ENCODE results near the gene HACE1. TPM values are rescaled to one million over a fixed set of nuclear protein-coding genes. Genes with fewer than 3 reads are reported as not detected.
A peak's percentile ranks its signal among the peaks of the same experiment; 100 is the strongest.
"Not testable (repeated sequence)": the region's sequence is repeated elsewhere in the genome, so short reads cannot be mapped to it uniquely, and the experiment has no call there.

HACE1 gene
- total RNA-seq, 2 experiments from 2014 or later: 13.5 to 16.7 TPM

GRCh38 chr6:104820820-104821219 lies 38.9 kb downstream of the HACE1 start:
- H3K27me3 Mint-ChIP-seq (ENCODE audit: low read depth); DNase-seq; POLR2A ChIA-PET; CTCF ChIA-PET; H3K27ac Mint-ChIP-seq; H3K4me3 Mint-ChIP-seq; H3K9me3 Mint-ChIP-seq (ENCODE audit: insufficient read depth); H3K4me1 Mint-ChIP-seq (ENCODE audit: low read depth); ATAC-seq: not testable (repeated sequence)
- peaks cover 25% of the 10 kb centered on the region for H3K36me3 Mint-ChIP-seq (ENCODE audit: low read depth)

GRCh38 chr6:104816125-104816524 lies 43.6 kb downstream of the HACE1 start:
- DNase-seq (no peak), ATAC-seq (no peak)
- H3K4me3 Mint-ChIP-seq: no peak overlapping the region
- H3K9me3 Mint-ChIP-seq (ENCODE audit: insufficient read depth): peaks cover 4% of the 10 kb centered on the region
- POLR2A ChIA-PET: no interaction called here
- H3K27ac Mint-ChIP-seq: no peak overlapping the region
- H3K36me3 Mint-ChIP-seq (ENCODE audit: low read depth): peaks cover 29% of the 10 kb centered on the region
- H3K4me1 Mint-ChIP-seq (ENCODE audit: low read depth): no peaks in the 10 kb centered on the region
- H3K27me3 Mint-ChIP-seq (ENCODE audit: low read depth): no peaks in the 10 kb centered on the region
- CTCF ChIA-PET: no interaction called here

- DNase-seq (no peak), ATAC-seq (no peak)
- Mint-ChIP-seq H3K36me3 (ENCODE audit: low read depth) (peaks cover 20% of the 10 kb centered on the region), H3K9me3 (ENCODE audit: insufficient read depth) (peaks cover 4% of the 10 kb centered on the region), H3K4me1 (ENCODE audit: low read depth) (no peaks in the 10 kb centered on the region), H3K4me3 (no peak overlapping the region), H3K27me3 (ENCODE audit: low read depth) (no peaks in the 10 kb centered on the region), H3K27ac (no peak overlapping the region)
- CTCF ChIA-PET: no interaction called here
- POLR2A ChIA-PET: no interaction called here
Measured at GRCh38 chr6:104814743-104815142, 45.0 kb downstream of the HACE1 start.

GRCh38 chr6:104813552-104813951 lies 46.2 kb downstream of the HACE1 start:
- H3K27ac Mint-ChIP-seq: no peak overlapping the region
- peaks cover 13% of the 10 kb centered on the region for H3K36me3 Mint-ChIP-seq (ENCODE audit: low read depth)
- H3K4me1 Mint-ChIP-seq (ENCODE audit: low read depth): no peaks in the 10 kb centered on the region
- ATAC-seq: no peak
- no peaks in the 10 kb centered on the region for H3K27me3 Mint-ChIP-seq (ENCODE audit: low read depth)
- no peak overlapping the region for H3K4me3 Mint-ChIP-seq
- H3K9me3 Mint-ChIP-seq (ENCODE audit: insufficient read depth): peaks cover 4% of the 10 kb centered on the region
- no peak for DNase-seq
- ChIA-PET POLR2A (no interaction called here), CTCF (no interaction called here)

GRCh38 chr6:104809116-104809515 lies 50.6 kb downstream of the HACE1 start:
- no peak overlapping the region for H3K4me3 Mint-ChIP-seq
- DNase-seq (no peak), ATAC-seq (no peak)
- CTCF ChIA-PET: no interaction called here
- peaks cover 16% of the 10 kb centered on the region for H3K36me3 Mint-ChIP-seq (ENCODE audit: low read depth)
- POLR2A ChIA-PET: no interaction called here
- H3K27ac Mint-ChIP-seq: no peak overlapping the region
- no peaks in the 10 kb centered on the region for H3K4me1 Mint-ChIP-seq (ENCODE audit: low read depth)
- peaks cover 3% of the 10 kb centered on the region for H3K9me3 Mint-ChIP-seq (ENCODE audit: insufficient read depth)
- H3K27me3 Mint-ChIP-seq (ENCODE audit: low read depth): no peaks in the 10 kb centered on the region

- H3K9me3 Mint-ChIP-seq (ENCODE audit: insufficient read depth); H3K27ac Mint-ChIP-seq; POLR2A ChIA-PET; ATAC-seq; H3K4me3 Mint-ChIP-seq; H3K4me1 Mint-ChIP-seq (ENCODE audit: low read depth); H3K27me3 Mint-ChIP-seq (ENCODE audit: low read depth); CTCF ChIA-PET; DNase-seq: not testable (repeated sequence)
- H3K36me3 Mint-ChIP-seq (ENCODE audit: low read depth): peaks cover 33% of the 10 kb centered on the region
Measured at GRCh38 chr6:104805335-104805734, 54.4 kb downstream of the HACE1 start.

GRCh38 chr6:104799134-104799657 lies 60.5 kb downstream of the HACE1 start:
- Mint-ChIP-seq H3K9me3 (ENCODE audit: insufficient read depth) (no peaks in the 10 kb centered on the region), H3K36me3 (ENCODE audit: low read depth) (peaks cover 23% of the 10 kb centered on the region), H3K27ac (no peak overlapping the region), H3K4me1 (ENCODE audit: low read depth) (no peaks in the 10 kb centered on the region), H3K27me3 (ENCODE audit: low read depth) (no peaks in the 10 kb centered on the region), H3K4me3 (no peak overlapping the region)
- ATAC-seq: no peak
- ChIA-PET POLR2A (no interaction called here), CTCF (interaction anchor here (2.0 kb wide), 1 partner anchor 11 kb away, joined by 5 read pairs; no protein-coding TSS in a partner anchor)
- DNase-seq: no peak

- ATAC-seq: no peak
- no peaks in the 10 kb centered on the region for H3K4me1 Mint-ChIP-seq (ENCODE audit: low read depth)
- DNase-seq: no peak
- H3K27ac Mint-ChIP-seq: no peak overlapping the region
- no peaks in the 10 kb centered on the region for H3K27me3 Mint-ChIP-seq (ENCODE audit: low read depth)
- no peak overlapping the region for H3K4me3 Mint-ChIP-seq
- H3K9me3 Mint-ChIP-seq (ENCODE audit: insufficient read depth): no peaks in the 10 kb centered on the region
- ChIA-PET POLR2A (no interaction called here), CTCF (no interaction called here)
- peaks cover 15% of the 10 kb centered on the region for H3K36me3 Mint-ChIP-seq (ENCODE audit: low read depth)
Measured at GRCh38 chr6:104796031-104796785, 63.5 kb downstream of the HACE1 start.

- POLR2A ChIA-PET: no interaction called here
- no peak overlapping the region for H3K27ac Mint-ChIP-seq
- H3K36me3 Mint-ChIP-seq (ENCODE audit: low read depth): peaks cover 10% of the 10 kb centered on the region
- DNase-seq (no peak), ATAC-seq (no peak)
- H3K9me3 Mint-ChIP-seq (ENCODE audit: insufficient read depth): no peaks in the 10 kb centered on the region
- H3K27me3 Mint-ChIP-seq (ENCODE audit: low read depth): no peaks in the 10 kb centered on the region
- CTCF ChIA-PET: no interaction called here
- no peak overlapping the region for H3K4me3 Mint-ChIP-seq
- peaks cover 2% of the 10 kb centered on the region for H3K4me1 Mint-ChIP-seq (ENCODE audit: low read depth)
Measured at GRCh38 chr6:104795363-104795762, 64.4 kb downstream of the HACE1 start.

- CTCF ChIA-PET: interaction anchor here (1.0 to 3.0 kb wide), 13 partner anchors 14 to 298 kb away, joined by 3 to 28 read pairs (median 5); partner anchors contain the start of gene HACE1
- DNase-seq: no peak
- peak; percentile 80 for ATAC-seq
Measured at GRCh38 chr6:104789770-104790190, 69.9 kb downstream of the HACE1 start.

GRCh38 chr6:104788400-104788799 lies 71.3 kb downstream of the HACE1 start:
- Mint-ChIP-seq H3K36me3 (ENCODE audit: low read depth) (peaks cover 24% of the 10 kb centered on the region), H3K27ac (peak overlapping the region; percentile 70), H3K9me3 (ENCODE audit: insufficient read depth) (no peaks in the 10 kb centered on the region), H3K4me3 (peak overlapping the region; percentile 15), H3K4me1 (ENCODE audit: low read depth) (peaks cover 32% of the 10 kb centered on the region), H3K27me3 (ENCODE audit: low read depth) (no peaks in the 10 kb centered on the region)
- peak; percentile 32 for ATAC-seq
- ChIA-PET CTCF (interaction anchor here (2.4 to 3.0 kb wide), 2 partner anchors 105 to 290 kb away, joined by 9 to 28 read pairs; no protein-coding TSS in a partner anchor), POLR2A (no interaction called here)
- no peak for DNase-seq

More at GRCh38 chr6:104789770-104790190, 69.9 kb downstream of the HACE1 start:
- Mint-ChIP-seq H3K36me3 (ENCODE audit: low read depth) (peaks cover 22% of the 10 kb centered on the region), H3K27ac (peak overlapping the region; percentile 91), H3K4me1 (ENCODE audit: low read depth) (peaks cover 32% of the 10 kb centered on the region), H3K27me3 (ENCODE audit: low read depth) (no peaks in the 10 kb centered on the region), H3K4me3 (peak overlapping the region; percentile 61), H3K9me3 (ENCODE audit: insufficient read depth) (no peaks in the 10 kb centered on the region)
- POLR2A ChIA-PET: no interaction called here

- POLR2A ChIA-PET: no interaction called here
- Mint-ChIP-seq H3K27ac (peak overlapping the region; percentile 6), H3K27me3 (ENCODE audit: low read depth) (no peaks in the 10 kb centered on the region), H3K36me3 (ENCODE audit: low read depth) (peaks cover 28% of the 10 kb centered on the region), H3K4me1 (ENCODE audit: low read depth) (peaks cover 32% of the 10 kb centered on the region), H3K9me3 (ENCODE audit: insufficient read depth) (no peaks in the 10 kb centered on the region), H3K4me3 (no peak overlapping the region)
- no peak for ATAC-seq
- CTCF ChIA-PET: no interaction called here
- DNase-seq: no peak
Measured at GRCh38 chr6:104787305-104787704, 72.4 kb downstream of the HACE1 start.
